HEK293 (cell line): ENCODE data around the gene ELAPOR1.

Experiments
- EGR2 ChIP-seq: fragments of 450-650 bp; formaldehyde crosslinking; IDR thresholded peaks from 2 replicates; pipeline ENCODE4 v1.5.1; 2016; ENCODE audit warnings: low read depth, missing biosample characterization, missing genetic modification characterization
- GFI1B ChIP-seq: fragments of 450-650 bp; formaldehyde crosslinking; IDR thresholded peaks from 2 replicates; pipeline ENCODE4 v1.5.1; 2016; ENCODE audit warnings: missing biosample characterization, missing genetic modification characterization
- KLF10 ChIP-seq: fragments of 450-650 bp; IDR thresholded peaks from 2 replicates; pipeline ENCODE4 v1.5.1; 2018; ENCODE audit warnings: missing biosample characterization, mild to moderate bottlenecking, missing genetic modification characterization
- KLF8 ChIP-seq: fragments of 450-650 bp; formaldehyde crosslinking; IDR thresholded peaks from 2 replicates; pipeline ENCODE4 v1.5.1; 2016; ENCODE audit warnings: missing biosample characterization, missing genetic modification characterization
- WT1 ChIP-seq: fragments of 450-650 bp; formaldehyde crosslinking; IDR thresholded peaks from 2 replicates; pipeline ENCODE4 v1.5.1; 2016; ENCODE audit warnings: missing biosample characterization, missing genetic modification characterization
- ZFP3 ChIP-seq: fragments of 450-650 bp; formaldehyde crosslinking; IDR thresholded peaks from 2 replicates; pipeline ENCODE4 v1.5.1; 2016; ENCODE audit warnings: low read depth, missing biosample characterization, missing genetic modification characterization
- ZFP37 ChIP-seq: fragments of 450-650 bp; formaldehyde crosslinking; IDR thresholded peaks from 2 replicates; pipeline ENCODE4 v1.5.1; 2016; ENCODE audit warnings: missing biosample characterization, missing genetic modification characterization
- ZNF114 ChIP-seq: fragments of 450-650 bp; formaldehyde crosslinking; IDR thresholded peaks from 2 replicates; pipeline ENCODE4 v1.5.0; 2017; ENCODE audit warnings: missing biosample characterization, missing genetic modification characterization
- ZNF157 ChIP-seq: fragments of 450-650 bp; formaldehyde crosslinking; IDR thresholded peaks from 2 replicates; pipeline ENCODE4 v1.5.1; 2016; ENCODE audit warnings: missing biosample characterization, missing genetic modification characterization
- ZNF214 ChIP-seq: fragments of 450-650 bp; formaldehyde crosslinking; IDR thresholded peaks from 2 replicates; pipeline ENCODE4 v1.5.1; 2017; ENCODE audit warnings: missing biosample characterization, mild to moderate bottlenecking, missing genetic modification characterization, borderline replicate concordance
- ZNF398 ChIP-seq: fragments of 450-650 bp; formaldehyde crosslinking; IDR thresholded peaks from 2 replicates; pipeline ENCODE4 v1.5.1; 2017; ENCODE audit warnings: missing biosample characterization, missing genetic modification characterization
- ZNF513 ChIP-seq: fragments of 450-650 bp; IDR thresholded peaks from 2 replicates; pipeline ENCODE4 v1.5.1; 2018; ENCODE audit warnings: missing biosample characterization, missing genetic modification characterization
- ZNF514 ChIP-seq: fragments of 450-650 bp; formaldehyde crosslinking; IDR thresholded peaks from 2 replicates; pipeline ENCODE4 v1.5.1; 2016; ENCODE audit warnings: missing biosample characterization, missing genetic modification characterization
- ZNF518A ChIP-seq: fragments of 450-650 bp; formaldehyde crosslinking; conservative IDR thresholded peaks from 2 replicates; pipeline ENCODE4 v1.5.1; 2016; ENCODE audit warnings: low read depth, missing biosample characterization, missing genetic modification characterization
- ZNF549 ChIP-seq: fragments of 450-650 bp; IDR thresholded peaks from 2 replicates; pipeline ENCODE4 v1.5.1; 2018; ENCODE audit warnings: missing biosample characterization, missing genetic modification characterization, mild to moderate bottlenecking, inconsistent platforms, moderate library complexity
- ZNF571 ChIP-seq: fragments of 450-650 bp; formaldehyde crosslinking; IDR thresholded peaks from 2 replicates; pipeline ENCODE4 v1.5.0; 2017; ENCODE audit warnings: missing biosample characterization, missing genetic modification characterization
- ZNF623 ChIP-seq: fragments of 450-650 bp; formaldehyde crosslinking; IDR thresholded peaks from 2 replicates; pipeline ENCODE4 v1.5.1; 2016; ENCODE audit warnings: missing biosample characterization, missing genetic modification characterization
- ZNF645 ChIP-seq: fragments of 450-650 bp; formaldehyde crosslinking; IDR thresholded peaks from 2 replicates; pipeline ENCODE4; 2016; ENCODE audit warnings: missing biosample characterization, missing genetic modification characterization
- ZNF692 ChIP-seq: fragments of 450-650 bp; formaldehyde crosslinking; IDR thresholded peaks from 2 replicates; pipeline ENCODE4 v1.5.1; 2016; ENCODE audit warnings: missing biosample characterization, missing genetic modification characterization
- ZNF76 ChIP-seq: fragments of 450-650 bp; formaldehyde crosslinking; IDR thresholded peaks from 2 replicates; pipeline ENCODE4; 2016; ENCODE audit warnings: low read depth, missing biosample characterization, missing genetic modification characterization, borderline replicate concordance
- ZNF791 ChIP-seq: fragments of 450-650 bp; formaldehyde crosslinking; IDR thresholded peaks from 2 replicates; pipeline ENCODE4 v1.5.1; 2016; ENCODE audit warnings: missing biosample characterization, missing genetic modification characterization

ELAPOR1 gene

GRCh38 chr1:109151146-109151990 is 37.5 kb downstream of the ELAPOR1 start (continued):
- 0 out of 2 replicates have a peak, but pooled peaks have one; percentile 3 for TF ChIP-seq ZNF518A (tag by site-specific recombination)
- no peak for TF ChIP-seq ZFP3
- TF ChIP-seq KLF10 (tag by site-specific recombination), result no peak
- no peak for TF ChIP-seq ZNF791 (tag by site-specific recombination)
- TF ChIP-seq ZNF114 (tag by site-specific recombination), result no peak
- TF ChIP-seq GFI1B, result no peak
- TF ChIP-seq ZNF692 (tag by site-specific recombination), result no peak
- 0 out of 2 replicates have a peak, but pooled peaks have one; percentile 33 for TF ChIP-seq WT1 (tag by site-specific recombination)
- no peak for TF ChIP-seq ZNF76 (tag by site-specific recombination)
- TF ChIP-seq ZNF549 (tag by site-specific recombination), result no peak
- TF ChIP-seq ZNF398 (tag by site-specific recombination), result no peak
- TF ChIP-seq ZNF513 (tag by site-specific recombination), result no peak
- no peak for TF ChIP-seq ZFP37
- TF ChIP-seq ZNF214 (tag by site-specific recombination), result no peak
- no peak for TF ChIP-seq ZNF571 (tag by site-specific recombination)
- no peak for TF ChIP-seq KLF8 (tag by site-specific recombination)
- TF ChIP-seq ZNF157 (tag by site-specific recombination), result no peak
- no peak for TF ChIP-seq ZNF623 (tag by site-specific recombination)
- TF ChIP-seq EGR2, result peak; percentile 57
- TF ChIP-seq ZNF514, result no peak
- TF ChIP-seq ZNF645 (tag by site-specific recombination), result no peak
